Hepatocyte (in vitro differentiated cells): ENCODE results near the gene CDK14. TPM values are rescaled to one million over a fixed set of nuclear protein-coding genes. Genes with fewer than 3 reads are reported as not detected.

ENCODE experiments used
- DNase-seq: peaks from one replicate; pipeline ENCODE4 v3.0.0-alpha.2; 2016; ENCODE audit warnings: low spot score
- H2AFZ ChIP-seq: fragments of 200-600 bp; sonication (generic); 2 replicates; pipeline ENCODE4 v1.6.0; 2016; ENCODE audit warnings: antibody characterized with exemption, mild to moderate bottlenecking
- H3K27ac ChIP-seq: fragments of 200-600 bp; sonication (generic); 2 replicates; pipeline ENCODE4 v1.5.1; 2016; ENCODE audit warnings: mild to moderate bottlenecking
- H3K27me3 ChIP-seq: fragments of 200-600 bp; sonication (generic); 2 replicates; pipeline ENCODE4 v1.6.1; 2016
- H3K36me3 ChIP-seq: fragments of 200-600 bp; sonication (generic); replicated peaks from 2 replicates; pipeline ENCODE4 v1.5.1; 2016; ENCODE audit warnings: low read depth; ENCODE audit not compliant: insufficient read depth
- H3K4me1 ChIP-seq: fragments of 200-600 bp; sonication (generic); 2 replicates; pipeline ENCODE4 v1.5.1; 2016; ENCODE audit warnings: mild to moderate bottlenecking, moderate library complexity; ENCODE audit not compliant: insufficient read depth
- H3K4me2 ChIP-seq: fragments of 200-600 bp; sonication (generic); 2 replicates; pipeline ENCODE4 v1.6.0; 2016
- H3K4me3 ChIP-seq: fragments of 200-600 bp; sonication (generic); 2 replicates; pipeline ENCODE4 v1.5.1; 2016; ENCODE audit warnings: mild to moderate bottlenecking
- H3K79me2 ChIP-seq: fragments of 200-600 bp; sonication (generic); 2 replicates; pipeline ENCODE4 v1.6.0; 2017; ENCODE audit warnings: mild to moderate bottlenecking
- H3K9me2 ChIP-seq: fragments of 200-600 bp; sonication (generic); replicated peaks from 2 replicates; pipeline ENCODE4 v1.6.0; 2017; ENCODE audit warnings: mild to moderate bottlenecking; ENCODE audit not compliant: insufficient read depth
- H3K9me3 ChIP-seq: fragments of 200-600 bp; sonication (generic); 2 replicates; pipeline ENCODE4 v1.5.1; 2016; ENCODE audit warnings: low read depth, mild to moderate bottlenecking
- H4K20me1 ChIP-seq: fragments of 200-600 bp; sonication (generic); 2 replicates; pipeline ENCODE4 v1.6.0; 2016; ENCODE audit warnings: mild to moderate bottlenecking; ENCODE audit not compliant: insufficient read depth, poor library complexity, severe bottlenecking
- EZH2 ChIP-seq: fragments of 200-600 bp; sonication (generic); IDR thresholded peaks from 2 replicates; pipeline ENCODE4 v1.6.1; 2016; ENCODE audit warnings: antibody characterized with exemption, mild to moderate bottlenecking, borderline replicate concordance
- EZH2phosphoT487 ChIP-seq: fragments of 200-600 bp; sonication (generic); IDR thresholded peaks from one replicate; pipeline ENCODE4 v1.6.1; 2018; ENCODE audit warnings: antibody characterized with exemption, mild to moderate bottlenecking, low read depth, moderate library complexity; ENCODE audit not compliant: unreplicated experiment, severe bottlenecking
- WGBS: methylation state at CpG from one replicate; pipeline ENCODE4 v1.1.6; 2016; ENCODE audit warnings: low lambda C conversion rate; ENCODE audit errors: missing lambda C conversion rate; 5-methylcytosine and 5-hydroxymethylcytosine counted together
- polyA plus RNA-seq: library from polyadenylated mRNA; unstranded; fragments of >200 nt; fragmentation: Nextera tagmentation; extraction: Ambion mirVana; gene quantifications from 2 replicates; pipeline ENCODE4 v1.2.1, GENCODE V29; 2016
- total RNA-seq: library from RNA; depleted of rRNA; stranded (reverse); fragments of >200 nt; gene quantifications from 2 replicates; pipeline ENCODE4 v1.2.3, GENCODE V29; 2014
- TF ChIP-seq, protein P1 (sequence below): fragments of 200-600 bp; sonication (generic); IDR thresholded peaks from 2 replicates; pipeline ENCODE4 v1.5.1; 2016; ENCODE audit warnings: antibody characterized with exemption, mild to moderate bottlenecking; ENCODE audit not compliant: poor library complexity

CDK14 gene
- total and polyA plus RNA-seq, 2 experiments from 2014 or later: 8.6 to 23.5 TPM

DNA sequence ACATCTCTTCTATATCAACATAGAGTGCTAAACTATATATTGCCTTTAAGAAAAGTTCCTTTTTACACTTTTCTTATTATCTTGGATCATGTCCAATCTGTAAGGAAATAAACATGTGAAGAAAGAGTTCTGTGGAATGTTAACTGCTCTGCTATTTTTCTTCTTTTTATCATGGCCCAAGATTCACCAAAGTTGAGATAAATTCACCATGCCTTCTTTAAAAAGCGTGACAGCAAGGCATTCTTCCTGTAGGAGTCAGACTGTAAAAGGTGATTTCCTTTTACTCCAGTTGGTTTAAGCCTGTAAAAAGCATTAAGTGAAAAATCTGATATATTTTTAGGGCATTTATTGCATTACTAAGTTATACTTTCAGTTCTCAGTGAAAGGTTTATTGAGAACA, 502.4 kb downstream of the CDK14 start:
- Histone ChIP-seq H3K4me3 (no peak overlapping the region), H4K20me1 (no peaks in the 10 kb centered on the region), H3K79me2 (no peaks in the 10 kb centered on the region), H3K27me3 (no peaks in the 10 kb centered on the region), H3K4me1 (no peaks in the 10 kb centered on the region), H3K36me3 (no peaks in the 10 kb centered on the region), H3K9me3 (no peaks in the 10 kb centered on the region), H3K27ac (no peak overlapping the region), H3K4me2 (no peak overlapping the region), H3K9me2 (no peaks in the 10 kb centered on the region), H2AFZ (no peak overlapping the region)
- TF ChIP-seq, protein P1, sequence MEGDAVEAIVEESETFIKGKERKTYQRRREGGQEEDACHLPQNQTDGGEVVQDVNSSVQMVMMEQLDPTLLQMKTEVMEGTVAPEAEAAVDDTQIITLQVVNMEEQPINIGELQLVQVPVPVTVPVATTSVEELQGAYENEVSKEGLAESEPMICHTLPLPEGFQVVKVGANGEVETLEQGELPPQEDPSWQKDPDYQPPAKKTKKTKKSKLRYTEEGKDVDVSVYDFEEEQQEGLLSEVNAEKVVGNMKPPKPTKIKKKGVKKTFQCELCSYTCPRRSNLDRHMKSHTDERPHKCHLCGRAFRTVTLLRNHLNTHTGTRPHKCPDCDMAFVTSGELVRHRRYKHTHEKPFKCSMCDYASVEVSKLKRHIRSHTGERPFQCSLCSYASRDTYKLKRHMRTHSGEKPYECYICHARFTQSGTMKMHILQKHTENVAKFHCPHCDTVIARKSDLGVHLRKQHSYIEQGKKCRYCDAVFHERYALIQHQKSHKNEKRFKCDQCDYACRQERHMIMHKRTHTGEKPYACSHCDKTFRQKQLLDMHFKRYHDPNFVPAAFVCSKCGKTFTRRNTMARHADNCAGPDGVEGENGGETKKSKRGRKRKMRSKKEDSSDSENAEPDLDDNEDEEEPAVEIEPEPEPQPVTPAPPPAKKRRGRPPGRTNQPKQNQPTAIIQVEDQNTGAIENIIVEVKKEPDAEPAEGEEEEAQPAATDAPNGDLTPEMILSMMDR: no peak
- TF ChIP-seq EZH2 (no peak), EZH2phosphoT487 (no peak)
- no peak for DNase-seq
- WGBS: 58% methylated on average over 1 of the region's 1 CpG

DNA sequence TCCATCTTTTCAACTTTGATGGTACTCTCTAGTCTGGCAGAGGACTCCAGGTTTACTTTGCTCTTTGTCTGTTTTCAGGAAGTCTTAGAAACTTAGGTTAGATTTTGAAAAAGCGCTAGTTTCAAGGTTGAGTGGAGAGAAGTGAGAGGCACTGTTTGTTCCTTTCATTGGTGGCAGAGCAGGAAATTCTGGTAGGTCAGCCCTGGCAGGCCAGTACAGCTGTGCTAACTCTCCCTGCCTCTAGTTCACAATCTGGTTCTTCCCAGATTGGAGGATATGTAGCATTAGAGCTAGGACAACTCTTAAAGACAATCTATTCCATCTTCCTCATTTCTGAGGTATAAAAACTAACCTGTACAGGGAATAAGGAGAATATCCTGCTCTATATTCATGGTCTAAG, 507.2 kb downstream of the CDK14 start:
- Histone ChIP-seq H3K27ac (no peak overlapping the region), H3K4me2 (no peak overlapping the region), H3K9me2 (no peaks in the 10 kb centered on the region), H3K36me3 (no peaks in the 10 kb centered on the region), H4K20me1 (no peaks in the 10 kb centered on the region), H2AFZ (no peak overlapping the region), H3K9me3 (no peaks in the 10 kb centered on the region), H3K27me3 (no peaks in the 10 kb centered on the region), H3K4me1 (no peaks in the 10 kb centered on the region), H3K4me3 (no peak overlapping the region), H3K79me2 (no peaks in the 10 kb centered on the region)
- TF ChIP-seq EZH2phosphoT487: no peak
- TF ChIP-seq, protein P1: no peak
- no peak for TF ChIP-seq EZH2
- no peak for DNase-seq
- WGBS: 96% methylated on average over 1 of the region's 1 CpG

- Histone ChIP-seq H3K4me1 (no peaks in the 10 kb centered on the region), H3K4me3 (no peak overlapping the region), H3K79me2 (no peaks in the 10 kb centered on the region), H2AFZ (no peak overlapping the region), H3K4me2 (no peak overlapping the region), H3K9me2 (no peaks in the 10 kb centered on the region), H4K20me1 (no peaks in the 10 kb centered on the region), H3K27me3 (no peaks in the 10 kb centered on the region), H3K27ac (no peak overlapping the region), H3K36me3 (no peaks in the 10 kb centered on the region), H3K9me3 (no peaks in the 10 kb centered on the region)
- WGBS: 89% methylated on average over 3 of the region's 3 CpGs
- no peak for TF ChIP-seq EZH2
- TF ChIP-seq EZH2phosphoT487: no peak
- TF ChIP-seq, protein P1: no peak
- no peak for DNase-seq
These were observed 511.3 kb downstream of the CDK14 start for GRCh38 chr7:91107460-91107859.

DNA sequence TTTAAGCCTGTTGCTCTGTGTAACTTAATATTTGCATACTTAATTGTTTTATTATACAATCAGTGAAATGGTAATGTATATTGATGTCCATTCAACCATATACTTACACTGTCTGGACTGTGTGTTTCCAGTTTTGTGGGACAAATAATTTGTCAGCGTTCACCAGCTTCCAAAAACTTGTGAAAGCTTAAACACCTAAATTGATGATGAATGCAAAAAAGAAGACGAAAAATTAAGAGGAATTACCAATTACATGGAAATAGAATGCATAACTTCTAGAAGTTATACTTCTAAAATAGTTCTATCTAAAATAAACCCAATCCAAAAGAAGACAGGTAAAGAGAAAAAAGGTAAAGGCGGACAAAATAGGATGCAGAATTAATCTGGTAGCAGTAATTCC, 513.1 kb downstream of the CDK14 start:
- no peaks in the 10 kb centered on the region for H3K4me1 ChIP-seq
- no peak overlapping the region for H2AFZ ChIP-seq
- TF ChIP-seq EZH2: no peak
- no peak overlapping the region for H3K27ac ChIP-seq
- no peak for DNase-seq
- H3K36me3 ChIP-seq: no peaks in the 10 kb centered on the region
- H3K4me2 ChIP-seq: no peak overlapping the region
- no peak overlapping the region for H3K4me3 ChIP-seq
- no peaks in the 10 kb centered on the region for H3K27me3 ChIP-seq
- H4K20me1 ChIP-seq: no peaks in the 10 kb centered on the region
- WGBS: 94% methylated on average over 3 of the region's 3 CpGs
- no peaks in the 10 kb centered on the region for H3K9me2 ChIP-seq
- no peaks in the 10 kb centered on the region for H3K79me2 ChIP-seq
- no peaks in the 10 kb centered on the region for H3K9me3 ChIP-seq
